Gastroesophageal sphincter (tissue), 4 donors: Measurements from ENCODE around the gene MRPS11. TPM values are rescaled to one million over a fixed set of nuclear protein-coding genes. Genes with fewer than 3 reads are reported as not detected.
"Not testable (repeated sequence)": the region's sequence is repeated elsewhere in the genome, so short reads cannot be mapped to it uniquely, and the experiment has no call there.

Experiments used
- ATAC-seq: fragments of 150-250 bp; one replicate; pipeline ENCODE4 v1.9.1; 2016; ENCODE audit warnings: mild to moderate bottlenecking, moderate library complexity
- H3K27ac ChIP-seq, 4 donors: fragments of 200-600 bp; sonication (generic) in 3 of 4; 1 replicate in 3 of 4; 2 replicates in 1 of 4; pipeline ENCODE4 v1.5.1; 2016 to 2019
- H3K27me3 ChIP-seq: fragments of 200-600 bp; sonication (generic); one replicate; pipeline ENCODE4 v1.5.1; 2019
- H3K36me3 ChIP-seq, 2 donors: fragments of 200-600 bp; sonication (generic); one replicate each; pipeline ENCODE4 v1.5.1; 2019; ENCODE audit warnings: control low read depth in 1 of 2
- H3K4me1 ChIP-seq, 3 donors: fragments of 200-600 bp; sonication (generic); 1 replicate in 2 of 3; 2 replicates in 1 of 3; pipeline ENCODE4 v1.5.1; 2016 to 2019; ENCODE audit warnings: control low read depth in 2 of 3
- H3K4me3 ChIP-seq, 2 donors: fragments of 200-600 bp; sonication (generic); one replicate each; pipeline ENCODE4 v1.5.1; 2019; ENCODE audit warnings: mild to moderate bottlenecking in 1 of 2, moderate library complexity in 1 of 2
- H3K9me3 ChIP-seq, 3 donors: fragments of 200-600 bp; sonication (generic); one replicate each; pipeline ENCODE4 v1.5.1; 2017 to 2019; ENCODE audit warnings: control low read depth in 2 of 3
- CTCF ChIP-seq, 4 experiments: fragments of 200-600 bp in 2 of 4; fragments of 450-650 bp in 2 of 4; sonication (generic) in 1 of 4; IDR thresholded peaks; one replicate each; pipeline ENCODE4 v1.5.1; 2017 to 2019; ENCODE audit warnings: antibody characterized with exemption in 4 of 4, mild to moderate bottlenecking in 2 of 4, moderate library complexity in 2 of 4
- EP300 ChIP-seq: sonication (generic); formaldehyde crosslinking; IDR thresholded peaks from one replicate; pipeline ENCODE4 v1.6.1; 2017; ENCODE audit warnings: antibody characterized with exemption, mild to moderate bottlenecking
- POLR2A ChIP-seq, 2 donors: fragments of 450-650 bp; IDR thresholded peaks; one replicate each; pipeline ENCODE4 v1.6.1; 2017; ENCODE audit warnings: antibody characterized with exemption in 2 of 2, mild to moderate bottlenecking in 2 of 2, moderate library complexity in 1 of 2
- POLR2AphosphoS5 ChIP-seq: sonication (generic); formaldehyde crosslinking; IDR thresholded peaks from one replicate; pipeline ENCODE4 v1.6.1; 2017; ENCODE audit warnings: antibody characterized with exemption
- WGBS, 2 donors: methylation state at CpG; one replicate each; pipeline ENCODE4 v1.1.5; 2018; ENCODE audit warnings: low coverage in 1 of 2; 5-methylcytosine and 5-hydroxymethylcytosine counted together
- total RNA-seq, 4 donors: library from RNA; depleted of rRNA; stranded (reverse); fragments of >200 nt; gene quantifications; one replicate each; pipeline ENCODE4 v1.1.0, GENCODE V29; 2016

The MRPS11 gene
- total RNA-seq, 4 donors from 2014 or later = 19.5 to 27.5 (median 25.7) TPM

GRCh38 chr15:88428805-88429605, 38.5 kb upstream of the MRPS11 start:
- TF ChIP-seq POLR2AphosphoS5 (no peak), POLR2A (IDR thresholded peaks at IDR 0.05) (no peak), CTCF (IDR thresholded peaks at IDR 0.05) (no peak), EP300 (no peak)
- Histone ChIP-seq H3K36me3 (no peaks in the 10 kb centered on the region), H3K27ac (no peak overlapping the region), H3K27me3 (peaks cover 40% of the 10 kb centered on the region), H3K4me1 (no peaks in the 10 kb centered on the region), H3K9me3 (no peaks in the 10 kb centered on the region), H3K4me3 (no peak overlapping the region)
- 58 to 68% methylated on average over 7 to 11 of the region's 12 CpGs for WGBS, 2 donors
- ATAC-seq = no peak

- Histone ChIP-seq H3K4me3 (no peak overlapping the region), H3K27me3 (peaks cover 38% of the 10 kb centered on the region), H3K36me3 (no peaks in the 10 kb centered on the region), H3K27ac (no peak overlapping the region), H3K4me1 (no peaks in the 10 kb centered on the region), H3K9me3 (no peaks in the 10 kb centered on the region)
- no peak for ATAC-seq
- TF ChIP-seq POLR2A (IDR thresholded peaks at IDR 0.05) (no peak), EP300 (no peak), POLR2AphosphoS5 (no peak), CTCF (IDR thresholded peaks at IDR 0.05) (no peak)
Measured at GRCh38 chr15:88430051-88430450, 37.5 kb upstream of the MRPS11 start.

- Histone ChIP-seq H3K36me3 (no peaks in the 10 kb centered on the region), H3K4me1 (no peaks in the 10 kb centered on the region), H3K9me3 (no peaks in the 10 kb centered on the region), H3K27me3 (peaks cover 35% of the 10 kb centered on the region), H3K4me3 (no peak overlapping the region), H3K27ac (no peak overlapping the region)
- TF ChIP-seq EP300 (no peak), CTCF (IDR thresholded peaks at IDR 0.05) (no peak), POLR2AphosphoS5 (no peak), POLR2A (IDR thresholded peaks at IDR 0.05) (no peak)
- no peak for ATAC-seq
- 66 to 68% methylated on average over 5 to 7 of the region's 10 CpGs for WGBS, 2 donors
Measured at GRCh38 chr15:88431441-88431840, 36.1 kb upstream of the MRPS11 start.

- Histone ChIP-seq H3K4me1 (no peaks in the 10 kb centered on the region), H3K4me3 (no peak overlapping the region), H3K27me3 (peaks cover 46% of the 10 kb centered on the region), H3K9me3 (no peaks in the 10 kb centered on the region), H3K36me3 (no peaks in the 10 kb centered on the region), H3K27ac (no peak overlapping the region)
- ATAC-seq = no peak
- 78 to 85% methylated on average over 3 to 6 of the region's 7 CpGs for WGBS, 2 donors
- TF ChIP-seq EP300 (no peak), POLR2A (IDR thresholded peaks at IDR 0.05) (no peak), CTCF (IDR thresholded peaks at IDR 0.05) (no peak), POLR2AphosphoS5 (no peak)
Measured at GRCh38 chr15:88433046-88433685, 34.3 kb upstream of the MRPS11 start.

GRCh38 chr15:88434106-88434505, 33.4 kb upstream of the MRPS11 start:
- not testable (repeated sequence) for ATAC-seq, H3K4me3 ChIP-seq, H3K4me1 ChIP-seq, H3K9me3 ChIP-seq, H3K36me3 ChIP-seq, H3K27ac ChIP-seq
- H3K27me3 ChIP-seq = peaks cover 47% of the 10 kb centered on the region
- 70 to 72% methylated on average over 4 to 5 of the region's 5 CpGs for WGBS, 2 donors
